CD8-positive, alpha-beta memory T cell (primary cell): ENCODE measurements around the gene SF3B3. TPM values are rescaled to one million over a fixed set of nuclear protein-coding genes. Genes with fewer than 3 reads are reported as not detected.
"Not testable (repeated sequence)": the region's sequence is repeated elsewhere in the genome, so short reads cannot be mapped to it uniquely, and the experiment has no call there.

ENCODE experiments used
- CTCF ChIA-PET: fragments of 350-600 bp; sonication (Branson Sonifier 250); formaldehyde crosslinking; loops from one replicate; lab custom pipeline; 2021; ENCODE audit warnings: antibody characterized with exemption; lab: Charles Lee
- POLR2A ChIA-PET: fragments of 350-600 bp; sonication (Branson Sonifier 250); formaldehyde crosslinking; loops from one replicate; lab custom pipeline; 2021; ENCODE audit warnings: antibody characterized with exemption; lab: Charles Lee
- DNase-seq, 5 donors: peaks; one replicate each; pipeline versions ENCODE4 v3.0.0 to v3.0.0-alpha.2; 2020 to 2022; ENCODE audit warnings: mixed read lengths in 1 of 5
- H3K27ac ChIP-seq: one replicate; pipeline ENCODE4 v1.7.0; 2013; ENCODE audit warnings: low read depth, mild to moderate bottlenecking, low read length, moderate library complexity
- H3K27me3 ChIP-seq: 2 replicates; pipeline ENCODE4 v1.7.0; 2013; ENCODE audit warnings: low read length, mild to moderate bottlenecking; ENCODE audit not compliant: insufficient read depth, poor library complexity, severe bottlenecking
- H3K36me3 ChIP-seq: 2 replicates; pipeline ENCODE4 v1.7.0; 2013; ENCODE audit warnings: mild to moderate bottlenecking, low read length, moderate library complexity; ENCODE audit not compliant: insufficient read depth
- H3K4me1 ChIP-seq: 2 replicates; pipeline ENCODE4 v1.7.0; 2013; ENCODE audit warnings: mild to moderate bottlenecking, low read length, moderate library complexity; ENCODE audit not compliant: insufficient read depth
- H3K4me3 ChIP-seq: 2 replicates; pipeline ENCODE4 v1.7.0; 2013; ENCODE audit warnings: mild to moderate bottlenecking, low read length
- H3K9me3 ChIP-seq: 2 replicates; pipeline ENCODE4 v1.7.0; 2013; ENCODE audit warnings: mild to moderate bottlenecking, low read length
- H3K27ac Mint-ChIP-seq, 8 donors: one replicate each; pipeline ENCODE4 v1.8.0; 2020 to 2021; ENCODE audit warnings: mixed read lengths in 8 of 8, mild to moderate bottlenecking in 6 of 8, inconsistent platforms in 3 of 8, moderate library complexity in 3 of 8
- H3K27me3 Mint-ChIP-seq, 2 donors: one replicate each; pipeline ENCODE4 v1.8.0; 2020 to 2021; ENCODE audit warnings: mixed read lengths in 2 of 2, mild to moderate bottlenecking in 1 of 2, moderate library complexity in 1 of 2
- H3K36me3 Mint-ChIP-seq, 3 donors: one replicate each; pipeline ENCODE4 v1.8.0; 2020 to 2021; ENCODE audit warnings: mixed read lengths in 3 of 3, inconsistent platforms in 1 of 3, mild to moderate bottlenecking in 1 of 3
- H3K4me1 Mint-ChIP-seq, 3 donors: one replicate each; pipeline ENCODE4 v1.8.0; 2020 to 2021; ENCODE audit warnings: mixed read lengths in 3 of 3, inconsistent platforms in 1 of 3, mild to moderate bottlenecking in 1 of 3
- H3K4me3 Mint-ChIP-seq, 7 donors: one replicate each; pipeline ENCODE4 v1.8.0; 2020 to 2021; ENCODE audit warnings: mixed read lengths in 7 of 7, mild to moderate bottlenecking in 6 of 7, moderate library complexity in 4 of 7, inconsistent platforms in 2 of 7
- H3K9me3 Mint-ChIP-seq, 5 donors: one replicate each; pipeline ENCODE4 v1.8.0; 2020 to 2022; ENCODE audit warnings: mixed read lengths in 5 of 5, mild to moderate bottlenecking in 3 of 5, moderate library complexity in 2 of 5, inconsistent platforms in 1 of 5
- polyA plus RNA-seq: library from polyadenylated mRNA; unstranded; fragments of 300-500 nt; fragmentation: Illumina TruSeq; gene quantifications from one replicate; pipeline ENCODE4 v1.2.3, GENCODE V29; 2021
- total RNA-seq, 2 experiments: library from RNA; stranded (reverse); gene quantifications; one replicate each; pipeline ENCODE4 v1.2.3, GENCODE V29; 2021

The SF3B3 gene
- total and polyA plus RNA-seq, 3 experiments from 2014 or later, result 134 to 642 (median 605) TPM

DNA sequence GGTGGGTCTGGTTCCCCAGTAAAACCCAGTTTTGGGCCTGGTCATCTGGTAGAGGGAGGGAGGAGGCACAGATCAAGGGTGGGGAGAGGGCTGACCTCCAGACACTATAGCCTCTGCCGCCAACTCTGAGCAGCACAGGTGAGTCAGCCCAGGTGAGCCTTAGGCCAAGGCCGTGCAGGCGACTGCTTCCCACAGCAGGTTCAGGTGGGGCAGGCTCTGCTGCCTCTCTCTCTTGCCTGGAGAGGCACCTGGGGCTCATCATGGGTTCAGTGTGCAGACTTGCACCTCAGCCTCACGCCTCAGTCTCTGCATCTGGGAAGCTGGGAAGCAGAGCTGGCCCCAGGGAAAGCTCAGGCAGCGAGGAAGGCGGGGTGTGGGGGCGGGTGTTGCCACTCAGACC, 84.9 kb downstream of the SF3B3 start:
- ChIA-PET CTCF (no interaction called here), POLR2A (no interaction called here)
- Histone ChIP-seq H3K9me3 (no peaks in the 10 kb centered on the region), H3K27ac (no peak overlapping the region), H3K36me3 (no peaks in the 10 kb centered on the region), H3K27me3 (no peaks in the 10 kb centered on the region), H3K4me1 (no peaks in the 10 kb centered on the region), H3K4me3 (no peak overlapping the region)
- no peak overlapping the region for H3K4me3 Mint-ChIP-seq
- DNase-seq, result no peak
- peaks cover 0 to 5% of the 10 kb centered on the region in 2 donors for H3K27me3 Mint-ChIP-seq
- no peaks in the 10 kb centered on the region for H3K9me3 Mint-ChIP-seq
- no peak overlapping the region for H3K27ac Mint-ChIP-seq
- H3K36me3 Mint-ChIP-seq, result no peaks in the 10 kb centered on the region
- H3K4me1 Mint-ChIP-seq, result no peaks in the 10 kb centered on the region

DNA sequence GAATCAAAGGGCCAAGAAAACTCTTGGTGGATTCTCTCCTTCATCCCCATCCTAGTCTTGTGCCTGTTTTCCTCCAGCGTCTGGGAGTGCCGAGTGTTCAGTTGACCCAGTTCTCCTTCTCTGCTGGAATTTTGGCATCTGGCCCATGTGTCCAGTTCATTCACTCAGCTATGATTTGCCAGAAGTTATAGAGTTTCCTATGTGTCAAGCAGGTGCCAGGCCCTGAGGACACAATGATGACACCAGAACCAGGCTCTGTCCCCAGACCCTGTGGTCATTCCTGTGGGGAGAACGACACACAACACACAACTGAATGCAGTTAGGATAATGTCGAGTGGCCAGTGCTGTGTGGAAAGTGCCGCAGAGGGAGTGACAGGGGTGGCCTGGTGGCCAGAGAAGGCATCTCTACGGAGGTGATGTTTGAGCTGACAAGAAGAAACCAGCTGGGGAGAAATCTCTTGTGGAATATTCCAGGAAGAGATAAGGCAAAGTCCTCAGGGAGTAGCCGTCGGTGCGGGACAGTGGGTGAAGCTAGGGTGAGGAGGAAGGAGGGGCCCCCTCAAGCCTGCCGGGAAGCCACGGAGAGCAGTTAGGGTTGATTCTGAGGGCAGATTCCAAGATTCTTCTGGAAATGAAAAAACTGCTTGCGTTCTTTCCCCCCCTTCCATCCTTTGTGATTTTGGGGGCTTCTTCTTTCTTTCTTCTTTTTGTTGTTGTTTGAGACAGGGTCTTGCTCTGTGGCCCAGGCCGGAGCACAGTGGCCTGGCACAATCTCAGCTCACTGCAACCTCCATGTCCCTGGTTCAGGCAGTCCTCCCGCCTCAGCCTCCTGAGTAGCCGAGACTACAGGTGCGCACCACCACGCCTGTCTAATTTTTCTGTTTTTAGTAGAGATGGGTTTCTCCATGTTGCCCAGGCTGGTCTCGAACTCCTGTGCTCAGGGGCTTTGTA, 86.9 kb downstream of the SF3B3 start:
- H3K27ac Mint-ChIP-seq, result peak overlapping the region in 1 of 8 donors; percentile 22
- Histone ChIP-seq H3K4me1 (no peaks in the 10 kb centered on the region), H3K9me3 (no peaks in the 10 kb centered on the region), H3K27ac (no peak overlapping the region), H3K27me3 (no peaks in the 10 kb centered on the region), H3K4me3 (no peak overlapping the region), H3K36me3 (no peaks in the 10 kb centered on the region)
- H3K4me1 Mint-ChIP-seq, result no peaks in the 10 kb centered on the region
- no peaks in the 10 kb centered on the region for H3K9me3 Mint-ChIP-seq
- ChIA-PET POLR2A (no interaction called here), CTCF (no interaction called here)
- no peaks in the 10 kb centered on the region for H3K36me3 Mint-ChIP-seq
- no peak for DNase-seq
- peaks cover 0 to 5% of the 10 kb centered on the region in 2 donors for H3K27me3 Mint-ChIP-seq
- H3K4me3 Mint-ChIP-seq, result no peak overlapping the region

DNA sequence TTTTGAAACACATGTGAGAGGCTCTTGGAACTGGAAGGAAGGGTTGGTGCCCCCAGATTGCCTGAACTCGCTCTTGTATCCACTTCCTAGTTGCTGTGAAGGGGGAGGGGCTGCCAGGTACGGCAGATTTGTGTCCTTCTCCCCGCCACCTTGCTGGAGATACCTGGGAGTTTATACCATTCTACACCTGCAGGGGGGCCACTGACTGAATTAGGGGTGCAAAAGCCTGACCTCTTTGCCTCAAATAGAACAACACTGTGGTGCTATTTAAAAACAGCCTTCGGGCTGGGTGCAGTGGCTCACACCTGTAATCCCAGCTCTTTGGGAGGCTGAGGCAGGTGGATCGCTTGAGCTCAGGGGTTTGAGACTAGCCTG, 87.6 kb downstream of the SF3B3 start:
- no peak overlapping the region for H3K27ac ChIP-seq
- no peaks in the 10 kb centered on the region for H3K9me3 ChIP-seq
- H3K9me3 Mint-ChIP-seq, result no peaks in the 10 kb centered on the region
- H3K27me3 ChIP-seq, result no peaks in the 10 kb centered on the region
- no peaks in the 10 kb centered on the region for H3K36me3 Mint-ChIP-seq
- ChIA-PET CTCF (no interaction called here), POLR2A (no interaction called here)
- no peak for DNase-seq
- H3K36me3 ChIP-seq, result no peaks in the 10 kb centered on the region
- no peak overlapping the region for H3K4me3 Mint-ChIP-seq
- no peak overlapping the region for H3K4me3 ChIP-seq
- no peaks in the 10 kb centered on the region for H3K4me1 ChIP-seq
- no peak overlapping the region for H3K27ac Mint-ChIP-seq
- H3K4me1 Mint-ChIP-seq, result no peaks in the 10 kb centered on the region
- peaks cover 0 to 5% of the 10 kb centered on the region in 2 donors for H3K27me3 Mint-ChIP-seq

DNA sequence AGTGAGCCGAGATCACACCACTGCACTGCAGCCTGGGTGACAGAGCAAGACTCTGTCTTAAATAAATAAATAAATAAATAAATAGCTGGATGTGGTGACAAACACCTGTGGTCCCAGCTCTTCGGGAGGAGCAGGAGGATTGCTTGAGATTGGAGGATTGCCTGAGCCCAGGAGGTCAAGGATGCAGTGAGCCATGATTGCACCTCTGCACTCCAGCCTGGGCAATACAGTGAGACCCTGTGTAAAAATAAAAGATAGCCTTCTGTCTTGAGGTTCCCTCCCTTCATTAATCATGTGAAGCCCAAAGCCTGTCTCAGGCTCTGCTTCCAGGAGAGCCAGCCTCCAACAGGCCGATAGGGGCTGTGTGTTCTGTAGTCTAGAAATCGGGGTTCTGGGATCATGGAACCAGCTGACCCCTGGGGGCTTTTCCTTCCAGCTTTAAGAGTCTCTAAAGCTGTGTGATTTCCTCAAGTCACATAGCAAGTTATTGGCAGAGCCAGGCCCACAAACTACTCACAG, 88.2 kb downstream of the SF3B3 start:
- no peaks in the 10 kb centered on the region for H3K36me3 ChIP-seq
- Mint-ChIP-seq H3K27ac (no peak overlapping the region), H3K27me3 (peaks cover 0 to 5% of the 10 kb centered on the region in 2 donors), H3K9me3 (no peaks in the 10 kb centered on the region), H3K4me1 (no peaks in the 10 kb centered on the region), H3K4me3 (no peak overlapping the region), H3K36me3 (no peaks in the 10 kb centered on the region)
- no peak overlapping the region for H3K4me3 ChIP-seq
- no peaks in the 10 kb centered on the region for H3K9me3 ChIP-seq
- H3K27ac ChIP-seq, result no peak overlapping the region
- no peaks in the 10 kb centered on the region for H3K27me3 ChIP-seq
- H3K4me1 ChIP-seq, result no peaks in the 10 kb centered on the region
- ChIA-PET POLR2A (no interaction called here), CTCF (no interaction called here)
- DNase-seq, result no peak

DNA sequence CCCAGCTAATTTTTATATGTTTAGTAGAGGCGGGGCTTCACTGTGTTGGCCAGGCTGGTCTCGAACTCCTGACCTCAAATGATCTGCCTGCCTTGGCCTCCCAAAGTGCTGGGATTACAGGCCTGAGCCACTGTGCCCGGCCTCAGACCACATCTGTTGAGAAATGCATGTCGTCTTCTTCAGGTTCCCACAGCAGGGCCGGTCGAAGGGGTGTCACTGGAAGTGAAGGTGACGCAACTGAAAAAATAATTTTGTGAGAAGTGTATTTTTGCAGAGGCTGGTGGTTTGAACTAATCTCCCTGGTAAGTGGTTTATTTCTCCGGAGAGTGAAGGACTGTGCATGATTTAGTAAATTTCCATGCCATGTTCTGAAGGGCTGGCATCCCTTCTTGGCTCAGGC, 89.3 kb downstream of the SF3B3 start:
- Histone ChIP-seq H3K27ac (no peak overlapping the region), H3K27me3 (no peaks in the 10 kb centered on the region), H3K4me3 (no peak overlapping the region), H3K9me3 (no peaks in the 10 kb centered on the region), H3K4me1 (no peaks in the 10 kb centered on the region), H3K36me3 (no peaks in the 10 kb centered on the region)
- H3K27ac Mint-ChIP-seq, result no peak overlapping the region
- ChIA-PET CTCF (no interaction called here), POLR2A (no interaction called here)
- H3K27me3 Mint-ChIP-seq, result peaks cover 0 to 5% of the 10 kb centered on the region in 2 donors
- no peak for DNase-seq
- H3K4me3 Mint-ChIP-seq, result no peak overlapping the region
- H3K36me3 Mint-ChIP-seq, result no peaks in the 10 kb centered on the region
- H3K9me3 Mint-ChIP-seq, result no peaks in the 10 kb centered on the region
- no peaks in the 10 kb centered on the region for H3K4me1 Mint-ChIP-seq

DNA sequence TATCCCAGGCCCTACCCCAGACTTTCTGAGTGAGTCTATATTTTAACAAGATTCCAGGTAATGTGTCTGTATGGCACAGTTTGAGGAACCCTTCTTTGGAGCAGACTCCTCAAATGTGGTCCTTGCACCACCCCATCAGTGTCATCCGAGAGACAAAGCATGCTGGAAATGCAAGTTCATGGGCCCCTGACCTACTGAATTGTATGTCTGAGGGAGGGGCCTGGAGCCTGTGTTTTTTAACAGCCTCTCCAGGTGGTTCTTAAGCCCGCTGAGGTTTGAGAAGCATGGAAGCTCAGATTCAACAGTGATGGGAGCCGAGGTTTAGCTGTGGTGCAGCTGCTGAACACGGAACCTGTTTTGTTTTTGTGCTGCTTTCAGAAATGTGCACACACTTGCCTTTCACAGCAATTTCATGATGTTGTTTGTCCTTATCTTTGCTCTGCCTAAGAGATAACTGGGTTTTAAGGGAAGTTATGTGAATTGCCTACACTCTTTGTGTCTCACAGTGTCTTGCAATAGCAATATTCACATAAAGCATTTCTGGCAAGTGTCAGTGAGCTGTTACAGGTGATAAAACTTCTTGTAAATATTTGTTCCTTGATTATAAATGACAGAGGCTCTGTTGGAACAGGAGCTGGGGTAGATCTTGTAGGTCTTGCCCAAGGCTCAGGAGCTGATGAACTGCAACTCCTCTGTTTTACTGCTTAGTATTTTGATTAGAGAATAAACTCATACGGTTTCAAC, 90.8 kb downstream of the SF3B3 start:
- CTCF ChIA-PET, result no interaction called here
- H3K9me3 Mint-ChIP-seq, result no peaks in the 10 kb centered on the region
- no peaks in the 10 kb centered on the region for H3K9me3 ChIP-seq
- no peaks in the 10 kb centered on the region for H3K4me1 ChIP-seq
- H3K36me3 ChIP-seq, result no peaks in the 10 kb centered on the region
- POLR2A ChIA-PET, result no interaction called here
- no peak for DNase-seq
- peaks cover 0 to 5% of the 10 kb centered on the region in 2 donors for H3K27me3 Mint-ChIP-seq
- no peak overlapping the region for H3K27ac Mint-ChIP-seq
- H3K4me1 Mint-ChIP-seq, result no peaks in the 10 kb centered on the region
- H3K4me3 ChIP-seq, result no peak overlapping the region
- H3K27me3 ChIP-seq, result no peaks in the 10 kb centered on the region
- no peak overlapping the region for H3K4me3 Mint-ChIP-seq
- no peaks in the 10 kb centered on the region for H3K36me3 Mint-ChIP-seq
- H3K27ac ChIP-seq, result no peak overlapping the region

DNA sequence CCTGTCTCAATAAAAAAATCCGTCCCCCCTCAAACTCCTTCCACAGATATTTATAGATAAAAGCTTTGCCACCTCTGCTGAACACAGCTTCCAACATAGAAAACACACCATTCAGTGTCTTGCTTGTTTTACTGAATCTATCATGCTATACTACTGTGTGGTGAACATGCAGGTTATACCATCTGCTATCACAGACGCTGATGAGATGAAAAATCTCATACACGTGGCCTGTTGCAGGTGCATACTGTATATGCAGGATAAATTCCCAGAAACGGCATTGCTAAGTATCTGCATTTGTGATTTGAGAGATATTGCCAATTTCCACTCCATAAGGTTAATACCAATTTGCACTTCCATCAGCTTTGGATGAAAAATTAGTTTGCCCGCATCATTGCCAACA, 92.3 kb downstream of the SF3B3 start:
- Mint-ChIP-seq H3K36me3 (no peaks in the 10 kb centered on the region), H3K27me3 (peaks cover 0 to 3% of the 10 kb centered on the region in 2 donors), H3K4me1 (no peaks in the 10 kb centered on the region), H3K9me3 (no peaks in the 10 kb centered on the region), H3K27ac (no peak overlapping the region), H3K4me3 (no peak overlapping the region)
- ChIA-PET CTCF (no interaction called here), POLR2A (no interaction called here)
- H3K4me1 ChIP-seq, result no peaks in the 10 kb centered on the region
- no peaks in the 10 kb centered on the region for H3K9me3 ChIP-seq
- H3K27ac ChIP-seq, result no peak overlapping the region
- no peaks in the 10 kb centered on the region for H3K27me3 ChIP-seq
- no peaks in the 10 kb centered on the region for H3K36me3 ChIP-seq
- DNase-seq, result no peak
- H3K4me3 ChIP-seq, result no peak overlapping the region

DNA sequence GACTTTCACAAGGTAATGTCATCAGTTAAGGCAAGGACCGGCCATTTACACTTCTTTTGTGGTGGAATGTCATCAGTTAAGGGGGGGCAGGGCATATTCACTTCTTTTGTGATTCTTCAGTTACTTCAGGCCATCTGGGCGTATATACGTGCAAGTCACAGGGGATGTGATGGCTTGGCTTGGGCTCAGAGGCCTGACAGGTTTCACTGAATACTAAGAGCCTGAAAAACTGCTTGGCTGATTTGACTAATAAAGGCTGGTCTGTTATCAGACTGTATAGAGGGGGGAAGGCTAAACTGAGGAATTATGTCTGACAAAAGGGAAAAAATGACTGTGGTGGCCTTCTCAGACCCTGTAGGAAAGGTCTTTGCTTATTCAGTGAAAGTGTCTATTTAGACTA, 98.2 kb downstream of the SF3B3 start:
- H3K9me3 Mint-ChIP-seq, H3K4me3 Mint-ChIP-seq, H3K27ac ChIP-seq, H3K27me3 Mint-ChIP-seq, H3K4me3 ChIP-seq, H3K4me1 Mint-ChIP-seq, CTCF ChIA-PET, POLR2A ChIA-PET, H3K36me3 ChIP-seq, DNase-seq, H3K4me1 ChIP-seq, H3K9me3 ChIP-seq, H3K36me3 Mint-ChIP-seq, H3K27me3 ChIP-seq: not testable (repeated sequence)
- H3K27ac Mint-ChIP-seq, result peak overlapping the region in 1 of 8 donors; percentile 61
